Lower lobe of right lung (tissue), 2 donors: ENCODE results near the gene NFYB. TPM values are rescaled to one million over a fixed set of nuclear protein-coding genes. Genes with fewer than 3 reads are reported as not detected.

Source experiments
- ATAC-seq, 2 donors: fragments of 200-7000 bp; cut with Tn5 transposase; one replicate each; pipeline ENCODE4 v1.9.1; 2020 to 2022; ENCODE audit warnings: mild to moderate bottlenecking in 2 of 2, moderate library complexity in 2 of 2
- DNase-seq: peaks from one replicate; pipeline ENCODE4 v3.0.0-alpha.2; 2020
- H3K27ac ChIP-seq: fragments of 200-600 bp; one replicate; pipeline ENCODE4 v1.8.0; 2022
- H3K27me3 ChIP-seq: fragments of 200-600 bp; one replicate; pipeline ENCODE4 v1.8.0; 2022; ENCODE audit warnings: low read depth
- H3K36me3 ChIP-seq: fragments of 200-600 bp; one replicate; pipeline ENCODE4 v1.8.0; 2022; ENCODE audit warnings: mild to moderate bottlenecking
- H3K4me1 ChIP-seq: fragments of 200-600 bp; one replicate; pipeline ENCODE4 v1.8.0; 2022
- H3K4me3 ChIP-seq: fragments of 200-600 bp; one replicate; pipeline ENCODE4 v1.8.0; 2022; ENCODE audit warnings: mild to moderate bottlenecking
- H3K9me3 ChIP-seq: fragments of 200-600 bp; one replicate; pipeline ENCODE4 v1.8.0; 2022
- CTCF ChIP-seq: fragments of 200-600 bp; IDR thresholded peaks from one replicate; pipeline ENCODE4 v1.8.0; 2022; ENCODE audit warnings: antibody characterized with exemption, mild to moderate bottlenecking
- intact Hi-C: fragments of 100-400 bp; cut with DNase I; formaldehyde crosslinking; loops from one replicate; pipeline ENCODE4 v1.11.0; 2022
- total RNA-seq: library from RNA; stranded (reverse); fragmentation: NEBNext Ultra II Directional; extraction: Animal tissue kit (Norgen Biotek cat#: 25700); gene quantifications from one replicate; pipeline ENCODE4 v1.2.1, GENCODE V29; 2021
- donor health status: DM: no; HTN: yes; CAD: no; lungs with severe emphysema.

Gene NFYB
- total RNA-seq, 1 donor from 2014 or later, result 31.2 TPM

- Histone ChIP-seq H3K4me1 (peaks cover 9% of the 10 kb centered on the region), H3K4me3 (no peak overlapping the region), H3K27me3 (no peaks in the 10 kb centered on the region), H3K36me3 (no peaks in the 10 kb centered on the region), H3K27ac (no peak overlapping the region), H3K9me3 (no peaks in the 10 kb centered on the region)
- ATAC-seq (no peak), DNase-seq (no peak)
- no peak for TF ChIP-seq CTCF
- intact Hi-C loops, result no loop called here
Observed at GRCh38 chr12:104172570-104172947, 34.5 kb upstream of the NFYB start.

GRCh38 chr12:104171785-104172569 lies 34.0 kb upstream of the NFYB start:
- Histone ChIP-seq H3K27ac (no peak overlapping the region), H3K36me3 (no peaks in the 10 kb centered on the region), H3K27me3 (no peaks in the 10 kb centered on the region), H3K4me3 (no peak overlapping the region), H3K4me1 (peaks cover 3% of the 10 kb centered on the region), H3K9me3 (no peaks in the 10 kb centered on the region)
- DNase-seq (no peak), ATAC-seq (no peak)
- no peak for TF ChIP-seq CTCF
- intact Hi-C loops, result no loop called here

- no peaks in the 10 kb centered on the region for H3K4me1 ChIP-seq
- intact Hi-C loops, result no loop called here
- no peak overlapping the region for H3K4me3 ChIP-seq
- ATAC-seq (no peak), DNase-seq (no peak)
- no peak for TF ChIP-seq CTCF
- H3K36me3 ChIP-seq, result no peaks in the 10 kb centered on the region
- no peaks in the 10 kb centered on the region for H3K27me3 ChIP-seq
- H3K27ac ChIP-seq, result no peak overlapping the region
- no peaks in the 10 kb centered on the region for H3K9me3 ChIP-seq
Observed at GRCh38 chr12:104168596-104168995, 30.6 kb upstream of the NFYB start.

GRCh38 chr12:104167519-104168458 lies 29.8 kb upstream of the NFYB start:
- no peaks in the 10 kb centered on the region for H3K9me3 ChIP-seq
- no peaks in the 10 kb centered on the region for H3K4me1 ChIP-seq
- ATAC-seq, result no peak
- no peaks in the 10 kb centered on the region for H3K36me3 ChIP-seq
- DNase-seq, result no peak
- intact Hi-C loops, result no loop called here
- H3K27me3 ChIP-seq, result no peaks in the 10 kb centered on the region
- no peak for TF ChIP-seq CTCF
- no peak overlapping the region for H3K4me3 ChIP-seq
- no peak overlapping the region for H3K27ac ChIP-seq

GRCh38 chr12:104166465-104166864 lies 28.5 kb upstream of the NFYB start:
- no peaks in the 10 kb centered on the region for H3K36me3 ChIP-seq
- H3K4me3 ChIP-seq, result no peak overlapping the region
- TF ChIP-seq CTCF, result no peak
- intact Hi-C loops, result no loop called here
- ATAC-seq (peak in 1 of 2 donors; percentile 25), DNase-seq (no peak)
- no peaks in the 10 kb centered on the region for H3K4me1 ChIP-seq
- H3K27ac ChIP-seq, result peak overlapping the region; percentile 50
- H3K27me3 ChIP-seq, result no peaks in the 10 kb centered on the region
- H3K9me3 ChIP-seq, result no peaks in the 10 kb centered on the region
